Keratinocyte (primary cell): Measurements from ENCODE around the gene XRN2. TPM values are rescaled to one million over a fixed set of nuclear protein-coding genes. Genes with fewer than 3 reads are reported as not detected.
A peak's percentile ranks its signal among the peaks of the same experiment; 100 is the strongest.

Experiments
- DNase-seq: peaks from one replicate; pipeline ENCODE4 v3.0.0-alpha.2; 2011; ENCODE audit warnings: low read depth, missing footprints, low spot score
- FAIRE-seq: peaks from 2 replicates; lab custom pipeline; 2011; peaks lifted over from hg19 to GRCh38; lab: Jason Lieb, UNC
- H2AFZ ChIP-seq: 2 replicates; pipeline ENCODE4 v1.6.0; 2012; ENCODE audit warnings: low read length, control low read depth, inconsistent platforms; ENCODE audit not compliant: control insufficient read depth
- H3K27ac ChIP-seq: 2 replicates; pipeline ENCODE4 v1.5.1; 2011; ENCODE audit warnings: low read length; ENCODE audit not compliant: control insufficient read depth, insufficient read depth
- H3K27me3 ChIP-seq: 3 replicates; pipeline ENCODE4 v1.6.0; 2011; ENCODE audit warnings: low read length; ENCODE audit not compliant: control insufficient read depth, insufficient read depth; ENCODE audit errors: extremely low read depth
- H3K36me3 ChIP-seq, 2 experiments: 2 replicates in 1 of 2; 3 replicates in 1 of 2; pipeline ENCODE4 v1.5.1; 2011; ENCODE audit warnings: low read length in 2 of 2, mild to moderate bottlenecking in 1 of 2; ENCODE audit not compliant: control insufficient read depth in 2 of 2, insufficient read depth in 2 of 2; ENCODE audit errors: extremely low read depth in 1 of 2
- H3K4me1 ChIP-seq: 3 replicates; pipeline ENCODE4 v1.5.1; 2011; ENCODE audit warnings: low read length; ENCODE audit not compliant: control insufficient read depth, insufficient read depth; ENCODE audit errors: extremely low read depth
- H3K4me2 ChIP-seq: 3 replicates; pipeline ENCODE4 v1.6.0; 2011; ENCODE audit warnings: low read depth, low read length; ENCODE audit not compliant: control insufficient read depth, insufficient read depth; ENCODE audit errors: extremely low read depth
- H3K4me3 ChIP-seq, 3 experiments: fragments of 200-600 bp in 1 of 3; sonication (generic) in 1 of 3; 2 replicates in 2 of 3; 3 replicates in 1 of 3; pipeline ENCODE4 v1.5.1; 2011 to 2016; ENCODE audit warnings: low read length in 3 of 3, mild to moderate bottlenecking in 3 of 3, control low read depth in 2 of 3, inconsistent platforms in 1 of 3, low read depth in 1 of 3, mixed read lengths in 1 of 3, mixed run types in 1 of 3, moderate library complexity in 1 of 3; ENCODE audit not compliant: control insufficient read depth in 2 of 3, insufficient read depth in 2 of 3; ENCODE audit errors: extremely low read depth in 1 of 3
- H3K79me2 ChIP-seq: 2 replicates; pipeline ENCODE4 v1.6.0; 2012; ENCODE audit warnings: low read length; ENCODE audit not compliant: control insufficient read depth, insufficient read depth
- H3K9ac ChIP-seq: 3 replicates; pipeline ENCODE4 v1.6.0; 2011; ENCODE audit warnings: low read length; ENCODE audit not compliant: control insufficient read depth, insufficient read depth; ENCODE audit errors: extremely low read depth
- H3K9me1 ChIP-seq: 3 replicates; pipeline ENCODE4 v1.6.0; 2011; ENCODE audit warnings: low read length; ENCODE audit not compliant: control insufficient read depth, insufficient read depth; ENCODE audit errors: extremely low read depth
- H3K9me3 ChIP-seq: 2 replicates; pipeline ENCODE4 v1.5.1; 2012; ENCODE audit warnings: low read depth, low read length; ENCODE audit not compliant: control insufficient read depth
- H4K20me1 ChIP-seq: 3 replicates; pipeline ENCODE4 v1.6.0; 2011; ENCODE audit warnings: low read length; ENCODE audit not compliant: control insufficient read depth, insufficient read depth; ENCODE audit errors: extremely low read depth
- CTCF ChIP-seq, 3 experiments: IDR thresholded peaks in 1 of 3; conservative IDR thresholded peaks in 1 of 3; optimal IDR thresholded peaks in 1 of 3; 2 replicates in 2 of 3; 3 replicates in 1 of 3; pipeline versions ENCODE3 to v1.5.1; 2011; ENCODE audit warnings: low read length in 3 of 3, mild to moderate bottlenecking in 3 of 3, moderate library complexity in 2 of 3, control low read depth in 1 of 3, inconsistent platforms in 1 of 3; ENCODE audit not compliant: insufficient read depth in 2 of 3; ENCODE audit errors: extremely low read depth in 1 of 3
- EZH2 ChIP-seq: IDR thresholded peaks from one replicate; pipeline ENCODE4 v1.6.1; 2012; ENCODE audit warnings: inconsistent platforms, mild to moderate bottlenecking, low read length, moderate library complexity
- dilution Hi-C: fragments of 300-500 bp; cut with MboI; formaldehyde crosslinking; loops from one replicate; pipeline ENCODE4 v1.7.0; 2020; ENCODE audit warnings: low sequenced_read_pairs; ENCODE audit not compliant: extremely low pct_ligation_motif_present
- polyA plus RNA-seq, 5 experiments: library from polyadenylated mRNA; depleted of rRNA in 3 of 5; stranded (reverse) in 3 of 5; stranded (forward) in 1 of 5; unstranded in 1 of 5; fragments of >200 nt; gene quantifications; 1 replicate in 1 of 5; 2 replicates in 3 of 5; 3 replicates in 1 of 5; pipeline versions ENCODE4 v1.2.1 to v1.2.3, GENCODE V29; 2011 to 2012; ENCODE audit warnings: missing spikeins in 2 of 5, low read depth in 1 of 5, low replicate concordance in 1 of 5

Gene XRN2
- polyA plus RNA-seq, 1 donor (not counting 4 experiments of a cell fraction or from before 2014, with no cell fraction given), result 85.8 TPM

DNA sequence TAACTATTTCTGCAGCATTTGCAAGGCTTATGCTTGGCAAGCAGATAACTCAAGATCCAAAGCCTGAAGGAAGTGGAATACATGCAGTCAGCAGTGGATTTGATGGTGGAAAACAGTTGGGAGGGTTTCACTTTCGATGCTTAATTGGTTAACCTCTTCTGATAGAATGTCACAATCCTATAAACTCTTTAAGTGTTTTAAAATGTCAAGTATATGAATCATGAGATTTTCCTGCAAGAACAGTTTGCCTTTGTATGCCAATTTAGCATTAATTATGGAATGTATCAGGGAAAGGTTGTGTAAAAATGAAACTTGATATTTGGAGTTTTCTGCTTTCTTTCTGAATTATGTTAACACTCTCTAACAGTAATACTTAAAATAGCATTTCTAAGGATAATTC, 57.6 kb downstream of the XRN2 start:
- Histone ChIP-seq H3K4me3 (no peak overlapping the region), H3K9me3 (no peaks in the 10 kb centered on the region), H3K36me3 (peaks cover 13% of the 10 kb centered on the region in 2 experiments), H3K27ac (no peak overlapping the region), H4K20me1 (no peaks in the 10 kb centered on the region), H3K9ac (no peak overlapping the region), H3K9me1 (no peaks in the 10 kb centered on the region), H3K4me1 (no peaks in the 10 kb centered on the region), H3K27me3 (no peaks in the 10 kb centered on the region), H3K79me2 (no peaks in the 10 kb centered on the region), H2AFZ (no peak overlapping the region), H3K4me2 (no peak overlapping the region)
- TF ChIP-seq EZH2 (no peak), CTCF (optimal IDR thresholded peaks at IDR 0.05 in 1 of 3, IDR thresholded peaks at IDR 0.05 in 1 of 3, conservative IDR thresholded peaks at IDR 0.05 in 1 of 3; ENCODE audit: extremely low read depth in 1 of 3, insufficient read depth in 2 of 3, low read length in 3 of 3) (no peak)
- dilution Hi-C loops, result no loop called here
- no peak for DNase-seq
- FAIRE-seq, result peak; percentile 17

DNA sequence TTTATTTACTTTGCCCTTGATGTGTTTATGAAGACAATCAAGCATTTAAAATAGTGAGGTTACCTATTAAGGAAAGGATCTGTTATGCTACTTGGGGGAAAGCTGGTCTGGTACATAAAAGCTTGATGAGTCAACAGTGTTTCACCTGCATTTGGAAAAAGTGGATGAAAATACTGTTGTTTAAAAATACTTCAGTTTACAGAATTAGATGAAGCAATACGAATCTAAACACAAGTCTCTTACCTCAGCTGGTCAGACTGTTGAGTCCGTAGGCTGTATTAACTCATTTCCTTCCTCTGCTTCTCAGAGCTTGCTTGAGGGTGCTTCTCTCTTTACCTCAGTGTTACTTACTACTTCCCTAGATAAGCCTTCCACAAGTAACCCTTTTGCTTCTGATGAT, 58.1 kb downstream of the XRN2 start:
- no peaks in the 10 kb centered on the region for H3K79me2 ChIP-seq

More for the DNA sequence above, 58.1 kb downstream of the XRN2 start:
- peaks cover 12 to 13% of the 10 kb centered on the region in 2 experiments for H3K36me3 ChIP-seq
- no peaks in the 10 kb centered on the region for H4K20me1 ChIP-seq
- TF ChIP-seq CTCF (optimal IDR thresholded peaks at IDR 0.05 in 1 of 3, IDR thresholded peaks at IDR 0.05 in 1 of 3, conservative IDR thresholded peaks at IDR 0.05 in 1 of 3; ENCODE audit: extremely low read depth in 1 of 3, insufficient read depth in 2 of 3, low read length in 3 of 3), result no peak
- no peak for TF ChIP-seq EZH2
- DNase-seq (no peak), FAIRE-seq (no peak)
- H3K27ac ChIP-seq, result no peak overlapping the region
- H3K27me3 ChIP-seq, result no peaks in the 10 kb centered on the region
- H3K9ac ChIP-seq, result no peak overlapping the region
- no peaks in the 10 kb centered on the region for H3K9me1 ChIP-seq
- no peaks in the 10 kb centered on the region for H3K9me3 ChIP-seq
- H3K4me1 ChIP-seq, result no peaks in the 10 kb centered on the region
- no peak overlapping the region for H3K4me3 ChIP-seq
- no peak overlapping the region for H3K4me2 ChIP-seq
- H2AFZ ChIP-seq, result no peak overlapping the region
- dilution Hi-C loops, result no loop called here
